Stimulated activated CD8-positive, alpha-beta memory T cell treated with anti-CD3 and anti-CD28 coated beads, Interleukin-15, amount 100 ng/mL, for 48 hours (primary cell): Measurements from ENCODE around the gene SCPEP1.

Experiments used
- DNase-seq, 2 donors: peaks; one replicate each; pipeline ENCODE4 v3.0.0-alpha.2; 2020; ENCODE audit warnings: low read depth in 2 of 2

SCPEP1 gene

GRCh38 chr17:57001541-57001940 is 23.6 kb downstream of the SCPEP1 start:
- no peak for DNase-seq

- DNase-seq = no peak
These were observed 25.0 kb downstream of the SCPEP1 start for GRCh38 chr17:57002904-57003303.

DNA sequence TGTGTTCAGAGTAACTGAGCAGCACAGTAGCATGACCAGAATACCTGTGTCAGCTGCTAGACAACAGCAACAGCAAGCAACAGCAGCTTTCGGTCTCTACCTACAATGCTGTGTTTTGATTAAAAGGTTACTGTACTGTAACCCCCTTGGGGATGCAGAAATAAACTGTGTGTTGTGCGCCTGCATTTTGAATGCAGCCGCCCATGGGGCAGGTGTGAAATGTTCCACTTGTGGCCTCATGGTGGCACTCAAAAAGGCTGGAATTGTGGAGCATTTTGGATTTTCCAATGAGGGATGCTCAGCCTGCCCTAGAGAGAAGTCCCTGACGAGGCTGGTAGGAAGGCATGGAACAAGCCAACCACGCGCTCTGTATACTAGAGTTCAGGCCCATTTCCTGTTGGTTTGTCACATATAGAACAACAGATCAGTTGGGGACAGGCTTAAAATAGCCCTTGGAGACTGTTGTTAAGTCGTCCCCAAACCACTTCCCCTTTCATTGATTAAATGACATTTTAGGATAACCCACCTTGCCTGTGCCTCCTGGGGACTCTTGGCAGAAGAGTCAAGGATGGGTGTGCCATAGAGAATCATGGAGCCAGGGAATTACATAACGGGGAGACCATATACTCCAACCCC is 27.1 kb downstream of the SCPEP1 start:
- DNase-seq = no peak

- DNase-seq = no peak
These were observed 28.1 kb downstream of the SCPEP1 start for GRCh38 chr17:57006040-57006439.

DNA sequence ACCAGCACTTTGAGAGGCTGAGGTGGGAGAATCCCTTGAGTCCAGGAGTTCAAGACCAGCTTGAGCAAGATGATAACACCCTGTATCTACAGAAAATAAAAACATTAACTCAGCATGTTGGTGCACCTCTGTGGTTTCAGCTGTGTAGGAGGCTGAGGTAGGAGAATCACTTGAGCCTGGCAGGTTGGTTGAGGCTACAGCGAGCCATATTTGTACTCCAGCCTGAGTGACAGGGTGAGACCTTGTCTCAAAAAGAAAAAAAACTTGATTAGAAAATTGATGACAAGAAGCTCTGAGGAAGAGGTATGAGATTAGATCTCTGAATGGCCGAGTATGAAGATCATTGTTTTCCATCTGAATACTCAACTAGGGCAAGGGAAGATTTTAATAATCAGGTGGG is 31.0 kb downstream of the SCPEP1 start:
- no peak for DNase-seq

DNA sequence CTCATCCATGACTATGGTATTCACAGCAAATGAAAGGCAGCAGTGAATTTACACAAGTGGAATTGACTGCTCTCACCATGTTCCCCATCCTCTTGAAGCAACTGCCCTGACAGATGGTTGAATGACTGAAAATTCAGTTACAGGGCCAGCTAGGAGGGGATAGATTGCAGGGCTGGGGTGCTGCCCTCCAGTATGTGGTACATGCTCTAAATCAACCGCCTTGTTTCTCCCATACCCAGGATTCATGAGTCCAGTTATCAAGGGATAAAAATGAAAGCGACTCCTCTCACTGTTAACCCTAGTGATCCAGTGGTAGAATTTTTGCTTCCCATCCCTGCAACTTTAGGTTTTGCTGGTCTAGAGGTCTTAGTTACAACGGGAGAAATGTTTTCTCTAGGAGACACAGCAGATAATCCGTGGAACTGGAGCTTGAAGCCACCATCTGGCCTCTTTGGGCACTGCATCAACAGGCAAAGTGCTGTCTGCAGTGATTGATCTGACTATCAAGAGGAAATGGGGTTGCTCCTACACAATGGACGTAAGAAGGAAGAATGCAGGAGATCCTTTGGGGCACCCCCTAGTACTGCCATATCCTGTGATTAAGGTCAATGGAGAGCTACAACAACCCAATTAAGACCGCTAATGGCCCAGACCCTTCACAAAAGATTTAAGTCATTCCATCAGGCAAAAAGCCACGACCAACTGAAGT is 32.0 kb downstream of the SCPEP1 start:
- DNase-seq = peak; percentile 18 to 26

GRCh38 chr17:57010487-57010886 is 32.6 kb downstream of the SCPEP1 start:
- DNase-seq = no peak

DNA sequence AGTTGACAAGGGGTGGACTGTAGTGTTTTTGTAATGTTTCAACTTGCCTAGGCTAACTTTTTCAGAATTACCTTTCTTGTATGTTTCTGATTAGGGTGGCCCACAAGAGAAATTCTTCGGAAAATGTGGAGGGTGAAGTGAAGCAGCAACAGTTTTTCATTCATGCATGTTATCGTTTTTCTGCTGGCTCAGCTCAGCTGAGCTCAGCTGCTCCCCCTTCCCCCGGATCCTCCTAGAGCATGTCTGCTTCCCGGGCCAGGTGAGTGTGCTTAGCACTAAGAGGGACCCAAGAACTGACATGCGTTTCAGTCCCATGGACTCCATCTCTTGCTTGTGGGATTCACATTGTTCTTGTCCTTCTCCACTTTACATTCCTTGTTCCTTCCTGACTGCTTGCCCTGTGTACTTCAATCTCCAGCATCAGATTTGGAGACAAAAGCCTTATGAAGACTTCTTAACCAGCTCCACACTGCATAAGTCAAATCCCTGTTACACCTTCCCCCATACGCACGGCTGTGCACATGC is 33.6 kb downstream of the SCPEP1 start:
- no peak for DNase-seq

- no peak for DNase-seq
These were observed 38.3 kb downstream of the SCPEP1 start for GRCh38 chr17:57016071-57016763.

- DNase-seq = no peak
These were observed 38.8 kb downstream of the SCPEP1 start for GRCh38 chr17:57016764-57017116.

DNA sequence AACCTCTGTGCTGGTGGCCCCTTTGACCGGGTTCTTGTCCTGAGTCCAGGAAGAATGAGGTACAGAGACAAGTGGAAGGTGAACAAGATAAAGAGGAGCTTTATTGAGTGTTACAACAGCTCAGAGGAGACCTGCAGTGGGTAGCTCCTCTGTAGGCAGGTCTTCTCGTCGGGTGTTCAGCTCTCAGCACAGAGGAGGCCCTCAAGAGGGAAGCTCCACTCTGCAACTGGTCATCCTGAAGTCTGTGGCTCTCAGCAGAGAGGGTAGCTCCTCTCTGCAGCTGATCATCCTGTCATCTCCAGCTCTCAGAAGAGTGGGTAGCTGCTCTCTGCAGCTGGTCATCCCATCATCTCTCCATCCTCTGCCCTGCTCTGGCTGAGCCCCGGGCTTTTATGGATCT is 39.7 kb downstream of the SCPEP1 start:
- no peak for DNase-seq

DNA sequence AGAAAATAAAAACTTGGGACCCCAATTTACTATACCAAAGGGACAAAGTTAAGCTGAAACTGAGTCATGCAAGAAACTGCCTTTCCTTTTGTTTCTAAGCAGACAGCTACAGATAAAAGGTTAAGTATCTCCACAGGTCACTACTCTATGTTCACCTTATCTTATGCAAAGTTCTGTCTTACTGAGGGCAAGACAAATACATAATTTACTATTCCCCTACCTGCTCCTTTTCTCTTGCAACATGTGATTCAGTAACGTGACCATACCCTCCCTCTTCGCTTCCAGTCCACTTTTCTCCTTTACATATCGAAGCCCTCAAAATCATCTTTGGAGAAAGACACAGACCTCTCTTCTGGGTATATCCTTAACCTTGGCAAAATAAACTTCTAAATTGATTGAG is 42.3 kb downstream of the SCPEP1 start:
- DNase-seq = no peak

GRCh38 chr17:57021226-57021940 is 43.5 kb downstream of the SCPEP1 start:
- no peak for DNase-seq

- DNase-seq = no peak
These were observed 47.9 kb downstream of the SCPEP1 start for GRCh38 chr17:57025876-57026275.

DNA sequence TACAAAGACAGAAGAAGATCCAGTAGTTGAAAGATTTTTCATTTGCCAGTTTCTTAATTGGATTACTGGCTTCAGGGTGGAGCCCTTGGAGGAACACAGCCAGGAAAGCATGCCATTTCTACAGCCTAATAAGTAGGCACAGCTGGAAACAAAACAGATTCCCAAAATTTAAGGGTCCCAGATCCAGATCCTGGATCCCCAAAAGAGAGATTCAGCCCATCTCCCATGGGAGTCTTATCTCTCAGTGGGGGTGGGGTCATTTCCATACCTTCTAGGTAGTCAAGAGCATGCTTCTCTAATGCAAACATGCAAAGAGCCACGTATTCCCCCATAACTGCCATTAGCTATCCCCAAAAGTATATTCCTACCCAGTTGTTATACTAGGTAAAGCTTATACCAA is 49.9 kb downstream of the SCPEP1 start:
- DNase-seq = no peak

DNA sequence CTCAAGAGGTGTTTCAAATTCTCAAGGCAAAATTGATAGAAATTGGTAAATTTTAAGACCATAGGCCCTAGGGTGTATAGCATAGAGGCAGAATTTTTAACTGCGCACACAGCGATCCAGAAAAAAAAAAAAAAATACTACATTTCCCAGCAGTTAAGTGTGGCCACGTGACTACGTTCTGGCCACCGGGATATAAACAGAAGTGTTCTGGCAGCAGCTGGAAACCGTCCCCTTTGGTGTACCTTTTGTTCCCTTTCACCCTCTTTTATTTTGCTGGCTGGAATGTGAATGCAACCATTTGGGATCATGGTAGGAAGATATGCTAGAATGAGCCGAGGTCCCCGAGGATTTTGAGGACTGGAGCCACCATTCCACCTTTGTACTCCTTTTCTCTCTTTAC is 54.4 kb downstream of the SCPEP1 start:
- DNase-seq = no peak

DNA sequence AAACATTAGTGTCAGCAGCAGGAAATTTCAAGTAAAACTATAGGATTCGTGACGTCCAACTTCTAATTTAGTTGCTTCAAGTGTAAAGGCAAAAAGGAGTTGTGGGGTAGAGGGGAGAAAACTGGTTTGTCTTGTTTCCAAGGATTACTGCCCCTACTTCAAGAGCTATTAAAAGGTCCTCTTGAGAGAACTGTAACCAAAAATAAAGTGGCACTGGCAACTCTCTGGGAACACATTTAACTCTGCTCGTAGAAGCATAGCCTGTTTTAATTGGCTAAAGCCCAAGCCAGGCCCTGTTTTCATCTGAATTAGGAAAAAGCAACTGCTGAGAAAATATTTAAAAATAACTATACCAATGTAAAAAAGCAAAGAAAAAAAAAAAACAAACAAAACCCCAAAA is 55.4 kb downstream of the SCPEP1 start:
- no peak for DNase-seq

DNA sequence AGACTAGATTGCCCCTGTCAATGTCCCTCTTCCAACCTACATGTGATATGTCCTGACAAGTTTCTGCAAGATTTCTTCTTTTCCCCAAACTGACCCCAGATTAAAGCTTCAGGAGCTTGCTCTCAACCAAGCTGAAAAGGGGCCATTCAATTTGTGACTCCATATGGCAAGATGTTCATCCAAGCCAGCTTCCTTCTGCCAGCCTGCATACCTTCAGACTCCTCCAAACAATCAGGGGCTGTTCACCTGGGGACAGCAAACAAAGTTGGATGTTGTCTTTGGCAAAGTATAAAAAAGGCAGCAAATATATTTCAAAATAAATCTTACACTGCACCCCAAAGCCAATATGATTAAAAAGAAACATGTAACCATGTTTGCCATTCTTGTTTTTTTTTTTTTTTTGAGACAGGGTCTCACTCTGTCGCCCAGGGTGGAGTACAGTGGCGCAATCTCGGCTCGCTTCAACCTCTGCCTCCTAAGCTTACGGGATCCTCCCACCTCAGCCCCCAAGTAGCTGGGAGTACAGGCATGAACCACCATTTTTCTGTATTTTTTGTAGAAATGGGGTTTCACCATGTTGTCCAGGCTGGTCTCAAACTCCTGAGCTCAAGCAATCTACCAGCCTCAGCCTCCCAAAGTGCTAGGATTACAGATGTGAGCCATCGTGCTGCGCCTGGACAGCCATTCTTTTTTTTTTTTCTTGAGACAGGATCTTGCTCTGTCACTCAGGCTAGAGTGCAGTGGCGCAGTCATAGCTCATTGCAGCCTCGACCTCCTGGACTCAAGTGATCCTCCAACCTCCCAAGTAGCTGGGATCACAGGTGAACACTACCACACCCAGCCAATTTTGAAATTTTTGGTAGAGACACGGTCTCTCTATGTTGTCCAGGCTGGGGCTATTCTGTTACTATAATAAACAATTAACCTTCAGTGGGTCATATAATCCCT is 57.1 kb downstream of the SCPEP1 start:
- no peak for DNase-seq

DNA sequence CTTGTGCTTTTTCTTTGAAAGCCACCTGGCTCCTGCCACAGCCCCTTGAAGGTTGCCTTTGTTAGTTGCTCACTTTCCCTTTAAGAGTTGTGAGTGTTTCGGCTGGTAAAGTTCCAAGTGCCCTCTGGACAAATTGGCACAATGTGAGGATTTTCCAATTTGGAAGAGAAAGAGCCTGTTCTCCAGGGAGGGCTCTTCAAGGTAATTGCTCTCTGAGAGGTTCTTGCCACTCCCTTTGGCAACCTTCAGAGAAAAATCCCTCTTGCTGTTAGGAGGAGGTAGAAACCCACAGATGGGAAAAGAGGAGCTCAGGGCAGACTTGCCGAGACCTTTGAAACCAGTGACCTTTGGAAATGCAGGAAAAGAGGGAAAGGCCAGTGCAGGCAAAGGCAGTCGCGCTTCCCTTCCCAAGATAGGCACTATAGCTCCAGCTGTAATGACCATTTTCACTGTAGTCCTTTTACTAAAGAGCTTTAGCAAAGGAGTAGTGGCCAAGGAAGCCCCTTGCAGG is 58.1 kb downstream of the SCPEP1 start:
- no peak for DNase-seq

DNA sequence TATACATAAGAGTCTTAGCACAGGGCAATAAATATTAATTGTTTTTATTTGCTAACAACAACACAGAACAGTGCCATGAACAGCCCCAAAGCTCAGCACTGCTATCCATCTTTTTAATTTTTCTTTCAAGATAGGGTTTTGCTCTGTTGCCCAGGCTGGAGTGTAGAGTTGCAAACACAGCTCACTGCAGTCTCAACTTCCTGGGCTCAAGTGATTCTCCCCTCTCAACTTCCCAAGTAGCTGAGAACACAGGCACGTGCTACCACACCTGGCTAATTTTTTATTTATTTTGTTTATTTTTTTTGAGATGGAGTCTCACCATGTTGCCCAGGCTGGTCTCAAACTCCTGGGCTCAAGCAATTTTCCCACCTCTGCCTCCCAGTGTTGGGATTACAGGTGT is 59.5 kb downstream of the SCPEP1 start:
- no peak for DNase-seq

GRCh38 chr17:57038486-57038885 is 60.6 kb downstream of the SCPEP1 start:
- DNase-seq = no peak
